OCI-LY1 (cell line): ENCODE results near the gene HDLBP.

Experiments
- H2AFZ ChIP-seq: fragments of 200-600 bp; sonication (generic), shearing (Covaris generic); 2 replicates; pipeline ENCODE4 v1.6.0; 2014; ENCODE audit warnings: antibody characterized with exemption, mild to moderate bottlenecking, low read length
- H3F3A ChIP-seq: fragments of 200-600 bp; sonication (generic), shearing (Covaris generic); 2 replicates; pipeline ENCODE4 v1.6.0; 2014; ENCODE audit warnings: mild to moderate bottlenecking, antibody characterized with exemption, low read length, moderate library complexity; ENCODE audit not compliant: insufficient read depth
- H3K27ac ChIP-seq: fragments of 200-600 bp; sonication (generic); 2 replicates; pipeline ENCODE4 v1.5.1; 2014; ENCODE audit warnings: low read length, mixed run types, mild to moderate bottlenecking, low read depth; ENCODE audit not compliant: poor library complexity, severe bottlenecking
- H3K27me3 ChIP-seq: fragments of 200-600 bp; sonication (generic); 2 replicates; pipeline ENCODE4 v1.6.0; 2014; ENCODE audit warnings: antibody characterized with exemption, mild to moderate bottlenecking, low read length, moderate library complexity; ENCODE audit not compliant: insufficient read depth
- H3K36me3 ChIP-seq: fragments of 200-600 bp; sonication (generic); 2 replicates; pipeline ENCODE4 v1.6.1; 2014; ENCODE audit warnings: mild to moderate bottlenecking, antibody characterized with exemption, low read length, moderate library complexity, mixed read lengths; ENCODE audit not compliant: insufficient read depth
- H3K4me1 ChIP-seq: fragments of 200-600 bp; sonication (generic); 2 replicates; pipeline ENCODE4 v1.5.1; 2014; ENCODE audit warnings: mild to moderate bottlenecking, low read length, moderate library complexity; ENCODE audit not compliant: insufficient read depth, severe bottlenecking
- H3K4me2 ChIP-seq: fragments of 200-600 bp; sonication (generic), shearing (Covaris generic); 2 replicates; pipeline ENCODE4 v1.6.1; 2014; ENCODE audit warnings: low read length
- H3K4me3 ChIP-seq: fragments of 200-600 bp; sonication (generic); 2 replicates; pipeline ENCODE4 v1.5.1; 2014; ENCODE audit warnings: low read length, low read depth, mild to moderate bottlenecking, mixed read lengths; ENCODE audit not compliant: poor library complexity, severe bottlenecking
- H3K79me2 ChIP-seq: fragments of 200-600 bp; shearing (Covaris generic); 2 replicates; pipeline ENCODE4 v1.6.1; 2016; ENCODE audit warnings: mixed run types, low read length, mixed read lengths; ENCODE audit not compliant: insufficient read depth
- H3K9ac ChIP-seq: fragments of 200-600 bp; sonication (generic), shearing (Covaris generic); 2 replicates; pipeline ENCODE4 v1.6.1; 2014; ENCODE audit warnings: mild to moderate bottlenecking, low read length, mixed read lengths
- H3K9me2 ChIP-seq: fragments of 200-600 bp; sonication (generic), shearing (Covaris generic); 2 replicates; pipeline ENCODE4 v1.6.1; 2014; ENCODE audit warnings: low read depth, mild to moderate bottlenecking, low read length, mixed read lengths
- H3K9me3 ChIP-seq: fragments of 200-600 bp; shearing (Covaris generic); 2 replicates; pipeline ENCODE4 v1.6.1; 2014; ENCODE audit warnings: low read length, mixed read lengths
- H4K20me1 ChIP-seq: fragments of 200-600 bp; sonication (generic), shearing (Covaris generic); 2 replicates; pipeline ENCODE4 v1.6.0; 2016; ENCODE audit warnings: mild to moderate bottlenecking, low read length; ENCODE audit not compliant: insufficient read depth
- CTCF ChIP-seq: fragments of 200-600 bp; sonication (generic), shearing (Covaris generic); IDR thresholded peaks from 2 replicates; pipeline ENCODE4 v1.5.1; 2017; ENCODE audit warnings: mild to moderate bottlenecking, antibody characterized with exemption, low read length, moderate library complexity, mixed read lengths
- EZH2 ChIP-seq: fragments of 200-600 bp; sonication (generic), shearing (Covaris generic); IDR thresholded peaks from 2 replicates; pipeline ENCODE4 v1.8.0; 2017; ENCODE audit warnings: borderline replicate concordance, mixed run types, mild to moderate bottlenecking, antibody characterized with exemption, low read length, moderate library complexity, mixed read lengths

Gene HDLBP

DNA sequence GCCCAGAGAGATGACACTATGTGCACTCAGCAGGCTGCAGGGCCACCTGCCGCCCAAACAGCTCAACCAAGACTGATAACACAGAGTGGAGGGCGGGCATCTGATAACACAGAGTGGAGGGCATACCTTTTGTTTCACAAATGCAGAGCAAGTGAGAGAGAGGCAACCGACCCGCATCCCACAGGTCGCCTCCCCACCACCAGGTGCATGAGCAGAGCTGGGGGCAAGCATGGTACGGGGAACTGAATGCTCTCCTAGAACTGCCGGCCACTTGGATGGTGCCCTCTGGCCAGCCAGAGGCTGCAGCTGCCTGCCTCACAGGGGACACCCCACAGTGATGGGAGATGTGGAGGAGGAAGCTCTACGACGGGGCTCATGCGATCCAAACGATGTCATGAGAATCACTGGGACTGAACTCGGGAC, 77.5 kb downstream of the HDLBP start:
- Histone ChIP-seq H3K36me3 (peaks cover 94% of the 10 kb centered on the region), H3K79me2 (no peaks in the 10 kb centered on the region), H3K4me2 (no peak overlapping the region), H3K9ac (no peak overlapping the region), H3K4me3 (no peak overlapping the region), H3K4me1 (no peaks in the 10 kb centered on the region), H3K9me2 (no peaks in the 10 kb centered on the region), H3K27ac (no peak overlapping the region), H3K27me3 (no peaks in the 10 kb centered on the region), H2AFZ (no peak overlapping the region), H3K9me3 (no peaks in the 10 kb centered on the region), H3F3A (no peaks in the 10 kb centered on the region), H4K20me1 (no peaks in the 10 kb centered on the region)
- TF ChIP-seq CTCF: no peak
- TF ChIP-seq EZH2: no peak

- Histone ChIP-seq H3K36me3 (peaks cover 93% of the 10 kb centered on the region), H3K4me1 (no peaks in the 10 kb centered on the region), H3K27me3 (no peaks in the 10 kb centered on the region), H3K9me2 (no peaks in the 10 kb centered on the region), H4K20me1 (no peaks in the 10 kb centered on the region), H3K4me2 (no peak overlapping the region), H2AFZ (no peak overlapping the region), H3K79me2 (no peaks in the 10 kb centered on the region), H3K27ac (no peak overlapping the region), H3K9me3 (no peaks in the 10 kb centered on the region), H3K9ac (no peak overlapping the region), H3F3A (no peaks in the 10 kb centered on the region), H3K4me3 (no peak overlapping the region)
- TF ChIP-seq EZH2 (no peak), CTCF (no peak)
Measured at GRCh38 chr2:241237047-241237446, 78.4 kb downstream of the HDLBP start.

DNA sequence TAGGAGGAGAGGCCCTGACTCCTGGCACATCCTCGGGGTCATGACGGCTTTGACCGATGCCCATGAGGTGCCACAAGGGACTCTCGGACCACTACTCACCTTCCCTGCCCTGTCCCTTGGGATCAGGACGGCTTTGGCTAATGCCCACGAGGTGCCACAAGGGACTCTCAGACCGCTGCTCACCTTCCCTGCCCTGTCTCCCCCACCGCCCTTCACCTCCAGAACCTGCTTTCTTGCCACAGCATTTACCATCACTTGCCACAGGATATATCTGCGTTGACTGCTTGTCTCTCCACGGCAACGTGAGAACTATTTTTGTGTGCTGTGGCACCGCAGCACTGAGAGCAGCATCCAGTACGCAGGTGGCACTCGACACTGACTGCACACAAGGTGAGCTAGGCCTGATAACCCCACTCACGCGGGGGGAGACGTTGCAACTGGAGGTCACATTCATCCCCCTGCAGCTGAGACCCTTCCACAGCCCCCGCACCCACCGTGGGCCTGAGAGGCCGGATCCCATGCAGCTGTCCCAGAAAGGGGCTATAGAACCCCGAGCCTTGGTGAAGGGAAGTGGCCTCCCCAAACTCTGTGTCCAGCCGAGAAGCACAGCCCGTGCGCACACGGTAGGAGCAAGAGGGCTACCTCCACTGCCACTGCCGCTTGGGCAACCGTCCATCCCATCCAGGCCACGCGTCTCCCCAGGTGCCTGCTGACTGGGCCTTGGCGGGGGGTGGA, 79.4 kb downstream of the HDLBP start:
- H3K4me1 ChIP-seq: no peaks in the 10 kb centered on the region
- no peak overlapping the region for H3K9ac ChIP-seq
- H3K4me2 ChIP-seq: no peak overlapping the region
- H3K9me3 ChIP-seq: no peaks in the 10 kb centered on the region
- TF ChIP-seq EZH2 (no peak), CTCF (no peak)
- no peaks in the 10 kb centered on the region for H3K9me2 ChIP-seq
- peaks cover 93% of the 10 kb centered on the region for H3K36me3 ChIP-seq
- no peaks in the 10 kb centered on the region for H4K20me1 ChIP-seq
- H2AFZ ChIP-seq: no peak overlapping the region
- no peak overlapping the region for H3K27ac ChIP-seq
- H3K79me2 ChIP-seq: no peaks in the 10 kb centered on the region
- no peaks in the 10 kb centered on the region for H3K27me3 ChIP-seq
- no peaks in the 10 kb centered on the region for H3F3A ChIP-seq
- H3K4me3 ChIP-seq: no peak overlapping the region
